ENCODE measurements around the gene ASB13. TPM values are rescaled to one million over a fixed set of nuclear protein-coding genes. Genes with fewer than 3 reads are reported as not detected.

ASB13 gene
- total RNA-seq, 1 experiment from 2014 or later, result 18.4 TPM

DNA sequence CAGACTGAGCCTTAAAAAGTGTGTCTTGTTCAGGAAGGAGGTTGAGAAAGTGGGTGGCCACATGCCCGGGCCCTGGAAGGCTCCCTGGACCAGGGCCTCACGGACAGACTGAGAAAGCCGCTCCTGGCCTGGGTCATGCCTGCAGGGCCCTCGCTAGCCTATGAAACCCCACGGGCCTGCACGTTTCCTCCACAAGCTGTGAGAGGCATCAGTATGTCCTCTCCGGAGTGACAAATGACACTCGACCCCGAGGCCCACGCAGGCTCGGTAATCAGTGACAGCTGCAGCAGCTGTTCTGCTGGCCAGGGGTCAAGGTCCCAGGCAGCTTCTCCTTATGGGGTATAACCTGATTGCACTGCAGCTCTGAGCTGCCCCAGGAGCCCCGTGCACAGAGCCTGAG, 47.6 kb downstream of the ASB13 start:
- TF ChIP-seq, protein P1, sequence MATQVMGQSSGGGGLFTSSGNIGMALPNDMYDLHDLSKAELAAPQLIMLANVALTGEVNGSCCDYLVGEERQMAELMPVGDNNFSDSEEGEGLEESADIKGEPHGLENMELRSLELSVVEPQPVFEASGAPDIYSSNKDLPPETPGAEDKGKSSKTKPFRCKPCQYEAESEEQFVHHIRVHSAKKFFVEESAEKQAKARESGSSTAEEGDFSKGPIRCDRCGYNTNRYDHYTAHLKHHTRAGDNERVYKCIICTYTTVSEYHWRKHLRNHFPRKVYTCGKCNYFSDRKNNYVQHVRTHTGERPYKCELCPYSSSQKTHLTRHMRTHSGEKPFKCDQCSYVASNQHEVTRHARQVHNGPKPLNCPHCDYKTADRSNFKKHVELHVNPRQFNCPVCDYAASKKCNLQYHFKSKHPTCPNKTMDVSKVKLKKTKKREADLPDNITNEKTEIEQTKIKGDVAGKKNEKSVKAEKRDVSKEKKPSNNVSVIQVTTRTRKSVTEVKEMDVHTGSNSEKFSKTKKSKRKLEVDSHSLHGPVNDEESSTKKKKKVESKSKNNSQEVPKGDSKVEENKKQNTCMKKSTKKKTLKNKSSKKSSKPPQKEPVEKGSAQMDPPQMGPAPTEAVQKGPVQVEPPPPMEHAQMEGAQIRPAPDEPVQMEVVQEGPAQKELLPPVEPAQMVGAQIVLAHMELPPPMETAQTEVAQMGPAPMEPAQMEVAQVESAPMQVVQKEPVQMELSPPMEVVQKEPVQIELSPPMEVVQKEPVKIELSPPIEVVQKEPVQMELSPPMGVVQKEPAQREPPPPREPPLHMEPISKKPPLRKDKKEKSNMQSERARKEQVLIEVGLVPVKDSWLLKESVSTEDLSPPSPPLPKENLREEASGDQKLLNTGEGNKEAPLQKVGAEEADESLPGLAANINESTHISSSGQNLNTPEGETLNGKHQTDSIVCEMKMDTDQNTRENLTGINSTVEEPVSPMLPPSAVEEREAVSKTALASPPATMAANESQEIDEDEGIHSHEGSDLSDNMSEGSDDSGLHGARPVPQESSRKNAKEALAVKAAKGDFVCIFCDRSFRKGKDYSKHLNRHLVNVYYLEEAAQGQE (IDR thresholded peaks at IDR 0.05; ENCODE audit: insufficient read depth in 1 of 2, low read depth in 2 of 2, low read length in 1 of 2), result no peak
- no peak for TF ChIP-seq POLR2AphosphoS5 (IDR thresholded peaks at IDR 0.05; ENCODE audit: low read depth, low read length)
- H3K4me1 ChIP-seq (ENCODE audit: control insufficient read depth, insufficient read depth, low read length), result no peaks in the 10 kb centered on the region
- no TSS peak for BruUV-seq (replicated peaks)
- POLR2A ChIA-PET, result no interaction called here
- CTCF ChIA-PET, result no interaction called here
- ATAC-seq (no peak), DNase-seq (ENCODE audit: low read depth, low spot score) (no peak)
- no peak overlapping the region for H3K4me3 ChIP-seq (ENCODE audit: low read depth in 2 of 2, low read length in 2 of 2)
- in situ Hi-C loops (cut with HindIII; ENCODE audit: low pct_unique_long_range_greater_than_20kb, low sequenced_read_pairs) (no loop called here), intact Hi-C loops (cut with micrococcal nuclease; ENCODE audit: unreplicated experiment) (no loop called here)
- no peak overlapping the region for H3K27ac ChIP-seq (ENCODE audit: low read length)
- no peaks in the 10 kb centered on the region for H3K9me3 ChIP-seq (ENCODE audit: control insufficient read depth, insufficient read depth, low read depth, low read length)
- H3K27me3 ChIP-seq (ENCODE audit: control insufficient read depth, insufficient read depth, low read length), result no peaks in the 10 kb centered on the region
- no peaks in the 10 kb centered on the region for H3K36me3 ChIP-seq (ENCODE audit: control insufficient read depth, insufficient read depth, low read length)

DNA sequence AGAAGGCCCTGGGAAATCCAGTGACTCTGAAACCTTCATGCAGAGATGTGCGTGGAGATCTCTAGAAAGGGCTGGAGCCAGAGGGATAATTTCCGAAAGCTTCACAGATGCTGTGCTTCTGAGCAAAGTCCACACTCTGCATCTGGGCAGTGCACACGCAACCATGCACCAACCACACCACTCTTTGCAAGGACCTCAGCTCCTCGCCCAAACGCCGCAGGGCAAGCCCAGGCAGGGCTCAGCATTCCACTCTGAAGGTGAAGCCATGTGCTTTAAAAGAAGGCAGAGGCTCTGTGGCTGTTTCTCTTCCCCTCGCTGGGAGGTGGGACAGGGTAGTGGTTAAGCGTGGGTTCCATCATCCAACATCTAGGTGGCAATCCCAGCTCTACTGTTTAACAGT, 48.4 kb downstream of the ASB13 start:
- in situ Hi-C loops (cut with HindIII; ENCODE audit: low pct_unique_long_range_greater_than_20kb, low sequenced_read_pairs) (no loop called here), intact Hi-C loops (cut with micrococcal nuclease; ENCODE audit: unreplicated experiment) (no loop called here)
- no TSS peak for BruUV-seq (replicated peaks)
- Histone ChIP-seq H3K36me3 (ENCODE audit: control insufficient read depth, insufficient read depth, low read length) (no peaks in the 10 kb centered on the region), H3K4me1 (ENCODE audit: control insufficient read depth, insufficient read depth, low read length) (no peaks in the 10 kb centered on the region), H3K9me3 (ENCODE audit: control insufficient read depth, insufficient read depth, low read depth, low read length) (no peaks in the 10 kb centered on the region), H3K4me3 (ENCODE audit: low read depth in 2 of 2, low read length in 2 of 2) (no peak overlapping the region), H3K27ac (ENCODE audit: low read length) (no peak overlapping the region), H3K27me3 (ENCODE audit: control insufficient read depth, insufficient read depth, low read length) (no peaks in the 10 kb centered on the region)
- ATAC-seq, result no peak
- TF ChIP-seq, protein P1 (IDR thresholded peaks at IDR 0.05; ENCODE audit: insufficient read depth in 1 of 2, low read depth in 2 of 2, low read length in 1 of 2), result no peak
- TF ChIP-seq SIN3A (IDR thresholded peaks at IDR 0.05; ENCODE audit: borderline replicate concordance, insufficient read depth, low read depth, low read length) (no peak), TCF7L2 (IDR thresholded peaks at IDR 0.05; ENCODE audit: low read depth, low read length) (no peak), POLR2AphosphoS5 (IDR thresholded peaks at IDR 0.05; ENCODE audit: low read depth, low read length) (no peak)
- TF ChIP-seq, protein P2, sequence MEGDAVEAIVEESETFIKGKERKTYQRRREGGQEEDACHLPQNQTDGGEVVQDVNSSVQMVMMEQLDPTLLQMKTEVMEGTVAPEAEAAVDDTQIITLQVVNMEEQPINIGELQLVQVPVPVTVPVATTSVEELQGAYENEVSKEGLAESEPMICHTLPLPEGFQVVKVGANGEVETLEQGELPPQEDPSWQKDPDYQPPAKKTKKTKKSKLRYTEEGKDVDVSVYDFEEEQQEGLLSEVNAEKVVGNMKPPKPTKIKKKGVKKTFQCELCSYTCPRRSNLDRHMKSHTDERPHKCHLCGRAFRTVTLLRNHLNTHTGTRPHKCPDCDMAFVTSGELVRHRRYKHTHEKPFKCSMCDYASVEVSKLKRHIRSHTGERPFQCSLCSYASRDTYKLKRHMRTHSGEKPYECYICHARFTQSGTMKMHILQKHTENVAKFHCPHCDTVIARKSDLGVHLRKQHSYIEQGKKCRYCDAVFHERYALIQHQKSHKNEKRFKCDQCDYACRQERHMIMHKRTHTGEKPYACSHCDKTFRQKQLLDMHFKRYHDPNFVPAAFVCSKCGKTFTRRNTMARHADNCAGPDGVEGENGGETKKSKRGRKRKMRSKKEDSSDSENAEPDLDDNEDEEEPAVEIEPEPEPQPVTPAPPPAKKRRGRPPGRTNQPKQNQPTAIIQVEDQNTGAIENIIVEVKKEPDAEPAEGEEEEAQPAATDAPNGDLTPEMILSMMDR (IDR thresholded peaks at IDR 0.05), result no peak
- no peak for DNase-seq (ENCODE audit: low read depth, low spot score)
- CTCF ChIA-PET, result no interaction called here
- POLR2A ChIA-PET, result interaction anchor here (0.5 kb wide), 1 partner anchor 266 kb away, joined by 4 read pairs; no protein-coding TSS in a partner anchor
